ENCODE data around the gene KRT76.

The KRT76 gene

DNA sequence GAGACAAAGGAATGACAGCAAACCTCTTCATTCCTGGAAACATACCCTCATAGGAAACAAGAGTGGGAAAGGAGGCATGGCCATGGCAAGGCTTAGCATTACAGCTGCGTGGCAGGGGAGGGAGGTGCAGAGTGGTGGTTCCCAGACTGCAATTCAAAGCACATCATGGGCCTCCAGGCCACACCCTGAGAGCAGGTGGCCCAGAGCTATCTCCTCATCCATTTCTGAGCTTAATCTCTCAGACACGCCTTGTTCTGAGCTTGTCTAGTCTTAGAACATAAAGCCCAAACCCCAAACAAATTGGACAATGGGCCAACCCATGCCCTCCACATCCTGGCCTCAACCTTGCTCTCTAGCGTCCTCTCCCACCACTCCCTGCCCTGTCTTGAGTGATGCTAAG, 24.6 kb upstream of the KRT76 start:
- no peak for TF ChIP-seq ZFX (IDR thresholded peaks at IDR 0.05; ENCODE audit: borderline replicate concordance)
- no peak overlapping the region for H3K27ac ChIP-seq

DNA sequence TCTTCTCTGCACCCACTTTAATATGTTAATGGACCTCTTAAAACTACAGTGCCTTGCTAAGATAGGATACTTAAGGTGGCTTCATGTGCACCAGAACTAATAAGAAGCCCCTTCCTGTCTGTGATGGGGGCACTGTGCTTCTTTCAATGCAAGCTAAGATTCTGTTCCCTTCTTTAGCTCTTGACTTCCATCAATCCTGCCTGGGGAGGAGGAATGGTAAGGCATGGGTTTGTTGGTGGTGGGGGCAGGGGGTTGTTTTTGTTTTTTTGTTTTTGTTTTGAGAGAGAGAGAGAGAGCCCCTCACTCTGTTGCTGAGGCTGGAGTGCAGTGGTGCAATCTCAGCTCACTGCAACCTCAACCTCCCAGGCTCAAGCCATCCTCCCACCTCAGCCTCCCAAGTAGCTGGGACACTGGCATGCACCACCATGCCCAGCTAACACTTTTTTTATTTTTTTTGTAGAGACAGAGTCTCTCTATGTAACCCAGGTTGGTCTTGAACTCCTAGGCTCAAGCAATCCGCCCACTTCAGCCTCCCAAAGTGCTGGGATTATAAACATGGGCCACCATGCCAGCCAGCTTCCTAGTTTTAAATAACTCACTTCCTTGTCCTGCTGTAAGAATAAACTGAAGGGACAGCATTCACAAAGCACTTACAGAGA, 23.2 kb upstream of the KRT76 start:
- H3K27ac ChIP-seq, result peak overlapping the region; percentile 34
- TF ChIP-seq, protein P1, sequence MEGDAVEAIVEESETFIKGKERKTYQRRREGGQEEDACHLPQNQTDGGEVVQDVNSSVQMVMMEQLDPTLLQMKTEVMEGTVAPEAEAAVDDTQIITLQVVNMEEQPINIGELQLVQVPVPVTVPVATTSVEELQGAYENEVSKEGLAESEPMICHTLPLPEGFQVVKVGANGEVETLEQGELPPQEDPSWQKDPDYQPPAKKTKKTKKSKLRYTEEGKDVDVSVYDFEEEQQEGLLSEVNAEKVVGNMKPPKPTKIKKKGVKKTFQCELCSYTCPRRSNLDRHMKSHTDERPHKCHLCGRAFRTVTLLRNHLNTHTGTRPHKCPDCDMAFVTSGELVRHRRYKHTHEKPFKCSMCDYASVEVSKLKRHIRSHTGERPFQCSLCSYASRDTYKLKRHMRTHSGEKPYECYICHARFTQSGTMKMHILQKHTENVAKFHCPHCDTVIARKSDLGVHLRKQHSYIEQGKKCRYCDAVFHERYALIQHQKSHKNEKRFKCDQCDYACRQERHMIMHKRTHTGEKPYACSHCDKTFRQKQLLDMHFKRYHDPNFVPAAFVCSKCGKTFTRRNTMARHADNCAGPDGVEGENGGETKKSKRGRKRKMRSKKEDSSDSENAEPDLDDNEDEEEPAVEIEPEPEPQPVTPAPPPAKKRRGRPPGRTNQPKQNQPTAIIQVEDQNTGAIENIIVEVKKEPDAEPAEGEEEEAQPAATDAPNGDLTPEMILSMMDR (IDR thresholded peaks at IDR 0.05), result no peak
- no peak for TF ChIP-seq ZFX (IDR thresholded peaks at IDR 0.05; ENCODE audit: borderline replicate concordance)

DNA sequence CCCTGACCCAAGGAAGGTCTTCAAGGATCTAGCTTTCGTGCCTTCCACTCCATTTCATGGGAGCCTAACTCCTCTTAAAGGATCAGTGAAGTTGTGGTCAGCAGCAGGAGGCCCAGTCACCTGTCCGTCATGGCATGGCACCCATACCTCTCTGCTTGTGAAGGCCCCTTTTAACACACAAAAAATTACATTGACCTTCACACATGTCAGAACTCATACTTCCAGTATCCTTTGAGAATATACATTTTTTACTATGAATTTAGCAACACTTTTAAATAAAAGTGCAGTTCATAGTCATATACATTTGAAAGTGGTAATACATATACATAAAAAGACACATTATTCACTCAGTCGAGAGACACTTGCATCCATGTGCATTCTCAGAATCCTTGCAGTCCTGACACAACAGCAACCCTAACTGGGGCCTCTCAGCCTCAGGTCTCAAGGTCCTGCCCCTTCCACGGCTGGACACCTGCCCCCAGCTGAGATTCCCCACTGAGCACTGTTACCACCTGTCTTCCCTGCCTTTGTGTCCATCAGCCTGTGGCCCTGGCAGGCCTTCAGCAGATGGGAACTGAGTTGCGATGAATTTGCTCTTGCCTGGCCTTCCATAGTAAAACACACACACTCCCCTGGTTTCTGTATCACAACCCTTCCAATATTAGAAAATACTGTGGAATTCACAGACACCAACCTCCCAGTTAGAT, 22.5 kb upstream of the KRT76 start:
- no peak overlapping the region for H3K27ac ChIP-seq
- no peak for TF ChIP-seq ZFX (IDR thresholded peaks at IDR 0.05; ENCODE audit: borderline replicate concordance)
- TF ChIP-seq, protein P1 (IDR thresholded peaks at IDR 0.05), result no peak

DNA sequence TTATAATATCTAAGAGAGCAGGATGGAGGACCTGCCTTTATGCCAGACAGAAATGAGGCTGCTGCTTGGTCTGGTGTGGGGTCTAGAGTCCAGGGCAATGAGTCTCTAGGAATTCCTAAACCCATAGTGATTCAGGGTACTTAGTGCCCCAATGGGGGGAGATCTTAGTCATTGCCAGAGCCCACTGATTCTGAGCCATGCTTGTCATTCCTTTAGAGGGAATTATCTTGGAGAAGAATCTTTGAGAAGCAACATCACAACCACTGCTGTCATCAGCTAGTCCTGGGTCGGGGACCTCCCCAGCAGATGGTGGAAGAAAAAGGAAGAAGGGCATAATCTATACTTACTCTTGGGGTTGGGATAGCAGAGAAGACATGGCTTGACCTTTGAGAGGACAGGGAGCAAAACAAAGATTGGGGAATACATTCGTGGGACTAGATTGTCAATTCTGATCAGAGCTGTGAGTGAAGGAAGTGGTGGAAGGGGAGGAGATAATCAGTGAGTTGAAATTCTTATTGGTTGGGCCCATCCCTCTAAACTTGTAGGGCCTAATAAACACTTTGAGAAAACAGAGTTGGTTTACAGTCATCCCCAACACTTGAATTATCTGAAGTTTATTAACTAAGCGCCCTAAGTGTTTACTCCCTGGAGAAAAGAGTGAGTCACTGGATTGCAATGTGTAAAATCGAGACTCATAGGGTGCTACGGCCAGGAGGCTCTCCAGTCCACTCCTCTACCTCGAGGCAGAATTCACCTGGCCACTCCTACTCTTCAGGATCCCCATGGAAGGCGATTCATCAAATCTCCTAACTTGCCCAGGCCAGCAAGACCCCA, 21.7 kb upstream of the KRT76 start:
- TF ChIP-seq, protein P1 (IDR thresholded peaks at IDR 0.05), result no peak
- no peak for TF ChIP-seq ZFX (IDR thresholded peaks at IDR 0.05; ENCODE audit: borderline replicate concordance)
- H3K27ac ChIP-seq, result no peak overlapping the region

DNA sequence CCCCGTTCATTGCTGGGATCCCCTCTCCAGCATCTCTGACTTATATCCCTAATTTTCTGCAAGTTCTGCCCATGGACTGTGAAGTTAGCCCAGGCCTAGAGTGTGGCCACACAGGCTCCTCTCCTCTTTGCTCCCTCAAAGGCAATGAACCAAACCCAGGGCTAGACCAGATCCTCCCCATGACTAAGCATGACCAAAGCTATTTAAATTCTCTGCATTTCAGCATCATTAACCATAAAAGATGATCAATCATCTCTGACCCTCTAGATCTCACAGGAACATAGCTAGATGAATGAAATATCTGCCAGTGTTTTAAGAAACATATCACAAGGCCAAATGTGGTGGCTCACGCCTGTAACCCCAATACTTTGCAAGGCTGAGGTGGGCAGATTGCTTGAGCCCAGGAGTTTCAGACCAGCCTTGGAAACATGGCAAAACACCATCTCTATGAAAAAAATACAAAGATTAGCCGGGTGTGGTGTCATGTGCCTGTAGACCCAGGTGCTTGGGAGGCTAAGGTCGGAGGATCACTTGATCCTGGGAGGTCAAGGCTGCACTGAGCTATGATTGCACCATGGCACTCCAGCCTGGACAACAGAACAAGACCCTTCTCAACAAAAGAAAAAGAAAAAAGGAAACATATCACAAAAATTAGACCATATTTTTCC, 21.0 kb upstream of the KRT76 start:
- TF ChIP-seq, protein P1 (IDR thresholded peaks at IDR 0.05), result no peak
- no peak for TF ChIP-seq ZFX (IDR thresholded peaks at IDR 0.05; ENCODE audit: borderline replicate concordance)
- no peak overlapping the region for H3K27ac ChIP-seq

DNA sequence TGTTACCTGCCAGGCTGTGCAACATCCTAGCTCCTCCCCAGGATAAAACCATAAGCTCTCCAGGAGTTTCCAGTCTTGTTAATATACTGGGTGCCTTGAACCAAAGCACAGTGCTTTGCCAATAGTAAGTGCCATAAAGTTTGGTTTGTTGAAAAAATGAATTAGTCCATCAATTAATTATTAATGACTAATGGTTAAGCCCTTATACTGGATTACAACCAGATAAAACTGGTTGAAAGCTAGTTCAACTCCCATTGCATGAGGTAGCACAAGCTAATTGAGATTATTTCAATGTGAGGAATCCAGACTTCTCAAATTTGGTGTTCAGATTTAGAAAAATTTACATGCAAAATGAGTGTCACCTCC, 20.4 kb upstream of the KRT76 start:
- H3K27ac ChIP-seq, result no peak overlapping the region
- TF ChIP-seq, protein P1 (IDR thresholded peaks at IDR 0.05), result no peak
- TF ChIP-seq ZFX (IDR thresholded peaks at IDR 0.05; ENCODE audit: borderline replicate concordance), result no peak

DNA sequence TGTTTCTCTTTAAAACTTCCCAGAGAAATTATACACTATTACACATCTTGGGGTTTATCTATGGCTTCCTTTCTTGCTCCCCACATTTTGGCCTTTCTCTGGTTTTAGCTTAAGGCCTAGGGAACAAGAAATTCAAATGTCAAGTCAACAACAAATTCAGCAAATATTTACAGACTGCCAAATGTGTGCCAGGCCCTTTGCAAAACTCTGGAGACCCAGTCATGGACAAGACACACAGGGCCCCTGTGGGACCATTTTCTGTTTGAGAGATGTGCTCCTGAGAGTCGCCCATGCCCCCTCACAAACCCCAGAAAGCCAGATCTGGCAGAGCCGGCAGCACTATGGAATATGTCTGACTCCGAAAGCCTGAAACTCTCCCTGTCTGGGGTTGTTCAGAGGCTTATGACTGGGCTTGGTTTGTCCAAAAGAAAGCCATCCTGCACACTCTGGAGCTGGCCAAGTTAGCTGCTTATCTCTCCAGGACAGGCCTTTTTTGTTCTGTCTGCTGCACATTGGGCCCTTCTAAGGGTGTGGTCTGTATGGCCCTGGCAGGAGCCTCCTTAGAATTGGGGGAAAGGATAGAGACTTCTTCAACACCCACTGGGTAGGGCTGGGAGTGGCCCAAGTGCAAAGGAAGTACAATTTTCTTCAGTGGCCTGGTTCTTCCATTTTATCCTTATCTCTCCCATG, 19.8 kb upstream of the KRT76 start:
- no peak overlapping the region for H3K27ac ChIP-seq
- TF ChIP-seq, protein P1 (IDR thresholded peaks at IDR 0.05), result no peak
- no peak for TF ChIP-seq ZFX (IDR thresholded peaks at IDR 0.05; ENCODE audit: borderline replicate concordance)
